Gastrocnemius medialis (tissue), 4 donors: ENCODE data around the gene ZFYVE16.

Experiments
- POLR2A ChIP-seq, 2 donors: fragments of 450-650 bp; IDR thresholded peaks; one replicate each; pipeline ENCODE4 v1.6.1; 2017; ENCODE audit warnings: antibody characterized with exemption in 2 of 2, mild to moderate bottlenecking in 2 of 2, moderate library complexity in 2 of 2
- TF ChIP-seq, protein P1 (sequence below), 5 experiments: fragments of 450-650 bp in 3 of 5; fragments of 200-600 bp in 2 of 5; sonication (generic) in 2 of 5; IDR thresholded peaks in 4 of 5; conservative IDR thresholded peaks in 1 of 5; 1 replicate in 4 of 5; 2 replicates in 1 of 5; pipeline ENCODE4 v1.5.1; 2016 to 2019; ENCODE audit warnings: antibody characterized with exemption in 5 of 5, mild to moderate bottlenecking in 3 of 5, moderate library complexity in 3 of 5

DNA sequence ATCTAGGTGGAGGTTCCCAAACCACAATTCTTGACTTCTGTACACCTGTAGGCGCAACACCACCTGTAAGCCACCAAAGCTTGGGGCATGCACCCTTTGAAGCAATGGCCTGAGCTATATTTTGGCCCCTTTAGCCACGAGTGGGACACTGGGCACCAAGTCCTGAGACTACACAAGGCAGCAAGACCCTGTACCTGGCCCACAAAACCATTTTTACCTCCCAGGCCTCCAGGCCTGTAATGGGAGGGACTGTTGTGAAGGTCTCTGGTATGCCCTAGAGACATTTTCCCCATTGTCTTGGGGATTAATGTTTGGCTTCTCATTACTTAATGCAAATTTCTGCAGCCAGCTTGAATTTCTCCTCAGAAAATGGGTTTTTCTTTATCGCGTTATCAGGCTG, 55.4 kb downstream of the ZFYVE16 start:
- TF ChIP-seq, protein P1, sequence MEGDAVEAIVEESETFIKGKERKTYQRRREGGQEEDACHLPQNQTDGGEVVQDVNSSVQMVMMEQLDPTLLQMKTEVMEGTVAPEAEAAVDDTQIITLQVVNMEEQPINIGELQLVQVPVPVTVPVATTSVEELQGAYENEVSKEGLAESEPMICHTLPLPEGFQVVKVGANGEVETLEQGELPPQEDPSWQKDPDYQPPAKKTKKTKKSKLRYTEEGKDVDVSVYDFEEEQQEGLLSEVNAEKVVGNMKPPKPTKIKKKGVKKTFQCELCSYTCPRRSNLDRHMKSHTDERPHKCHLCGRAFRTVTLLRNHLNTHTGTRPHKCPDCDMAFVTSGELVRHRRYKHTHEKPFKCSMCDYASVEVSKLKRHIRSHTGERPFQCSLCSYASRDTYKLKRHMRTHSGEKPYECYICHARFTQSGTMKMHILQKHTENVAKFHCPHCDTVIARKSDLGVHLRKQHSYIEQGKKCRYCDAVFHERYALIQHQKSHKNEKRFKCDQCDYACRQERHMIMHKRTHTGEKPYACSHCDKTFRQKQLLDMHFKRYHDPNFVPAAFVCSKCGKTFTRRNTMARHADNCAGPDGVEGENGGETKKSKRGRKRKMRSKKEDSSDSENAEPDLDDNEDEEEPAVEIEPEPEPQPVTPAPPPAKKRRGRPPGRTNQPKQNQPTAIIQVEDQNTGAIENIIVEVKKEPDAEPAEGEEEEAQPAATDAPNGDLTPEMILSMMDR (IDR thresholded peaks at IDR 0.05 in 4 of 5, conservative IDR thresholded peaks at IDR 0.05 in 1 of 5): no peak
- TF ChIP-seq POLR2A (IDR thresholded peaks at IDR 0.05): no peak
